Spleen (tissue), 7 donors: ENCODE measurements around the gene TSPAN33.

Source experiments
- CTCF ChIP-seq, 11 experiments: fragments of 200-600 bp in 7 of 11; fragments of 450-650 bp in 4 of 11; sonication (generic) in 4 of 11; IDR thresholded peaks in 8 of 11; conservative IDR thresholded peaks in 3 of 11; 1 replicate in 7 of 11; 2 replicates in 4 of 11; pipeline versions ENCODE4 v1.4.0 to v1.8.0; 2016 to 2021; ENCODE audit warnings: antibody characterized with exemption in 11 of 11, inconsistent platforms in 4 of 11, mild to moderate bottlenecking in 1 of 11
- POLR2A ChIP-seq, 3 donors: fragments of 450-650 bp; IDR thresholded peaks; one replicate each; pipeline ENCODE4 v1.5.1; 2017; ENCODE audit warnings: antibody characterized with exemption in 3 of 3, mild to moderate bottlenecking in 1 of 3
- donor health status: DM: no; HTN: no; CAD: no; lungs with moderate emphysema.
- donor health status: DM: no; HTN: no; CAD: no.
- donor health status: DM: no; HTN: no; CAD: no.

DNA sequence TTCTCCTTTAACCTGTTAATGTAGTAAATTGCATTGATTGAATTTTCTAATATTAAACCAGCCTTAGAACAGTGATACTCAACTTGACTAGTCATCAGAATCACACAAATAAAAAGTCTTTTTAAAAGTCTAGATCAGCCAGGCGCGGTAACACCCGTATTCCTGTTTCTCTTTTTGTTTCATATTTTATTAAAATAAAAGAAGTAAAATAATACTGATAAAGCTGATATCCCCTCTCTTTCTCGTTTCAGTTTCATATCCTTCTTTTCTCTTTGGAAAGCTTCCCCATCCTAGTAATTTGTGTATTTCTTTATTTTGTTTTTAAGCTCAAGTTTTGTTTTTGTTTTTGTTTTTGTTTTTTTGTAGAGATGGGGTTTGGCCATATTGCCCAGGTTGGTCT is 53.3 kb downstream of the TSPAN33 start:
- no peak for TF ChIP-seq CTCF (IDR thresholded peaks at IDR 0.05 in 8 of 11, conservative IDR thresholded peaks at IDR 0.05 in 3 of 11)
- TF ChIP-seq POLR2A (IDR thresholded peaks at IDR 0.05) = no peak
